Measurements from ENCODE around the gene ENTPD5.

DNA sequence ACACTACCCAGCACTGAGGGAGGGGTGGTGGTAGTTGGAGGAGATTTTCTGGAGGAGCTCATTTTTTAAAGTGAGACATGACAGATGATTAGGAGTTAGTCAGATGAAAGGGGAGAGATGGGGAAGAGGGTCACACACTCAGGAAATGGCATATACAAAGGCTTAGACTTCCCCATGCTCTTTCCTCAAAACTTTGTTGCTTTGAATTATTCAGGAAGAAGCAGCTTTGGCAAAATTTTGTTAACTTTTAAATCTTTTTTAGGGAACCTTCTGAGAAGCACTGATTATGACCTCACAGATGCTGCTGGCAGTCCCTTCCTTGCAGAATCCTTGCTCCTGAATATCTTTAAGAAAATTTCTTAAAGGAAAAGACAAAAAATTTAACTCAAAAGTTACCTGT, 45.3 kb upstream of the ENTPD5 start:
- TF ChIP-seq HDGF (IDR thresholded peaks at IDR 0.05; ENCODE audit: borderline replicate concordance), result no peak
- no peak for TF ChIP-seq SUZ12 (IDR thresholded peaks at IDR 0.05)
- TF ChIP-seq ZNF384 (IDR thresholded peaks at IDR 0.05), result no peak

Measured in HEK293T (cell line).